HG02884 (cell line): ENCODE data around the gene OGN.

Experiments
- ATAC-seq: cut with Tn5 transposase; IDR thresholded peaks from one replicate; pipeline ENCODE4 v1.9.1; 2021; ENCODE audit warnings: mild to moderate bottlenecking, moderate library complexity; ENCODE audit not compliant: unreplicated experiment

OGN gene

DNA sequence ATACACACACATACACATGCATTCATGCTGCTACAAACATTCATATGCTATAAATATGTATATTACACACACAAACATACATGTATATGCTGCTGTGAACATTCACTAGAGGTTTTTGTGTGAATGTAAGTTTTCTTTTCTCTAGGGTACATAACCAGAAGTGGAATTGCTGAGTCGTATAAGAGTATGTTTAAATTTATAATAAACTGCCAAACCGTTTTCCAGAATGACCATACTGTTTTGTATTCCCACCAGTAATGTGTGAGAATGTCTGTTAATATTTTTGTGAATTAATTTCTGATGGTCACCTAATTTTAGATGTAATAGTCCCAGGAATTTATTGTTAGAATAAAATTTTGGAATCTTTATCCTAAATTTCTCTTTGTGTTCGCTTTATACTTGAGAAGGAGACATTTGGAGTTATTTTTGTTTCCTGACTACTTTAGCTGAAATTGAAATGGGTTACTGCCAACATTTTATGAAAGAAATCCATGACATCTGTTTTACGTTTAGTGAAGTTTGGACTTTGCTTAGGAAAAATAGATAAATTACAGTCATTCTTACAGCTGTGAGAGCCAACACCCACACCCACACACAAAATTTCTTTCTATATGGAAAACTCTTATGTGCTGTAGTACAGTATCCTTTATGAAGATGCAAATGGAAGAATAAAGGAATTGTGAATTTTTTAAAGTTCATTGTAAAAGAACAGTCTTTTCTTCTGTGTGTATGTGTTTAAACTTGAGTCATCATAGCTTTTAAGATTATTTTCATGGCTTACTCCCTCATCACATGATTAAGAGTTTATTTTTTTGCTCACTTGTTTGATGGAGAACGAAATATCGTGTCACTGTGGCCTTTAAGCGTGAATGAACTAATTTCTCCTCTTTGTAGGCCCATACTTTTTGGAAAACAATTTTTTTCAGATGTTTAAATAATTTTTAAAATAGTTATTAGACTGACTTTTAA, 54.3 kb downstream of the OGN start:
- ATAC-seq: no peak

DNA sequence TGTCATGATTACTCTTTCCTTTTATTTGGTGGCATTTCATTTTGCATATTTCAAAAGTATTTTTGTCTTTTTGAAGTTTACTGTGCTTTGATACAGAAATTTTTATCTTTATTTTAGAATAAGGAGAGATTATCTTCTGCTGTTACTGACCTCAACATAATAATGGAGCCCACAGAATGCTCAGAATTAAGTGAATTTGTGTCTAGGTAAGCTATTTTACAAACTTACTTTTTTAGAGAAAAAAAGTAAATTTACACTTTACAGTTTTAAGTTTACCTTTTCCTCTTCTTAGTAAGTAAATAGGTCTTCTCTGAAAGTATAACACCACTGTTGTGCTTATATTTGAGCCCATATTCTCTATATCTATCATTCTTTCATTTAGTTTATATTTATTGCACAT, 58.8 kb downstream of the OGN start:
- ATAC-seq: no peak

GRCh38 chr9:92342825-92343488, 61.4 kb downstream of the OGN start:
- ATAC-seq: no peak

DNA sequence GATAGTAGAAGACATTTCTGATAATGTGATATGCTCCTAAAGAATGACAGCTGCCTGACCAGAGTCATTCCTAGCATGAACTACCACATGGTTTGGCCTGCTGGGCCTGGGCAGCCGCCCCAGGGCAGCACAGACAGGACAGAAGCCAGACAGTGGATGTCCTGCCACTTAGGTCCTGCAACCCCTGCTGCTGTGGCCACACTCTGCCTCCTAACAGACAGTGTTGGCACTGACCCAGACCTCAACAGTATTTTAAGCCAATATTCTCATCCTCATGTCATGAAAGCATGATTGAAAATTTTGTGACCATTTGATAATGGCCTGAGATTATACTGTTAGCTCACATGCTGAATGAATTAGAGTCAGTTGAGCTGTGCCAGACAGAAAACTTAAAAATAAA, 62.8 kb downstream of the OGN start:
- ATAC-seq: no peak

GRCh38 chr9:92333282-92333634, 71.1 kb downstream of the OGN start:
- ATAC-seq: no peak
